GM12801 (cell line): ENCODE results near the gene CD4.

ENCODE experiments used
- TF ChIP-seq, protein P1 (sequence below): IDR thresholded peaks from one replicate; pipeline ENCODE4 v1.5.1; 2011; ENCODE audit warnings: control low read depth; ENCODE audit not compliant: insufficient read length; ENCODE audit errors: extremely low read depth

CD4 gene

DNA sequence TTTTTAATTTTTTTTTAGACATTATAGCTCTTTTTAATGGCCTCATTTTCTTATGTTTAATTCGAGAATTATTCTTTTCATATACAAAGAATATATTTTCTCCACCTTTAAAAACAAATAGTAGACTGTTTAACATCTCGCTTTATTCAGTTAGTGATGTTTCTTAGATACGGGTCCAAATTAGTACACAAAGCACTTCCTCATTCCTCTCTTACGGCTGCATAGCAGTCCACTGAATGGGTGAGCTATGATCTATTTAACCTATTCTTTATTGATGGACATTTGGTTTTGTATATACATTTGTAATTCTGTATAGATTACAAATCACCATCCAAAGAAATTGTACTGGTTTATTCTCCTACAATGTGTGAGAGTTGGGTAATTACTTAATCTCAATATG is 24.0 kb downstream of the CD4 start:
- TF ChIP-seq, protein P1, sequence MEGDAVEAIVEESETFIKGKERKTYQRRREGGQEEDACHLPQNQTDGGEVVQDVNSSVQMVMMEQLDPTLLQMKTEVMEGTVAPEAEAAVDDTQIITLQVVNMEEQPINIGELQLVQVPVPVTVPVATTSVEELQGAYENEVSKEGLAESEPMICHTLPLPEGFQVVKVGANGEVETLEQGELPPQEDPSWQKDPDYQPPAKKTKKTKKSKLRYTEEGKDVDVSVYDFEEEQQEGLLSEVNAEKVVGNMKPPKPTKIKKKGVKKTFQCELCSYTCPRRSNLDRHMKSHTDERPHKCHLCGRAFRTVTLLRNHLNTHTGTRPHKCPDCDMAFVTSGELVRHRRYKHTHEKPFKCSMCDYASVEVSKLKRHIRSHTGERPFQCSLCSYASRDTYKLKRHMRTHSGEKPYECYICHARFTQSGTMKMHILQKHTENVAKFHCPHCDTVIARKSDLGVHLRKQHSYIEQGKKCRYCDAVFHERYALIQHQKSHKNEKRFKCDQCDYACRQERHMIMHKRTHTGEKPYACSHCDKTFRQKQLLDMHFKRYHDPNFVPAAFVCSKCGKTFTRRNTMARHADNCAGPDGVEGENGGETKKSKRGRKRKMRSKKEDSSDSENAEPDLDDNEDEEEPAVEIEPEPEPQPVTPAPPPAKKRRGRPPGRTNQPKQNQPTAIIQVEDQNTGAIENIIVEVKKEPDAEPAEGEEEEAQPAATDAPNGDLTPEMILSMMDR, result no peak

DNA sequence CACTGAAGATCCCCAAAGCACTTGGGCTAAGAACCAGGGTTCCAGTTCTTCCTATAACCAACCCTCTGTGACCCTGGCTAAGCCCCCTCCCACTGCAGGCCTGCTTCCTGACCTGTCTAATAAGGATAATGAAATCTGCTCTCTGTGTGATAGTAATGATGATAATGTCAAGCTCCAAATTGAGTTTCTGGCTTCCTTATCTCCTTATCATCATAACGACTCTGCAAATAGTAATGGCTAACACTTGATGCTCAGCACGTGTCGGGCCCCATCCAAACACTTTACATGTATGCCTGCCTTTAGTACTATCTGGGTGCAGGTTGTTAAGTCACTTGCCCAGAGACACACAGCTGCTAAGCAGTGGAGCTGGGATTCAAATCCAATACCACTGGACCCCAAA is 27.3 kb downstream of the CD4 start:
- TF ChIP-seq, protein P1, result no peak

DNA sequence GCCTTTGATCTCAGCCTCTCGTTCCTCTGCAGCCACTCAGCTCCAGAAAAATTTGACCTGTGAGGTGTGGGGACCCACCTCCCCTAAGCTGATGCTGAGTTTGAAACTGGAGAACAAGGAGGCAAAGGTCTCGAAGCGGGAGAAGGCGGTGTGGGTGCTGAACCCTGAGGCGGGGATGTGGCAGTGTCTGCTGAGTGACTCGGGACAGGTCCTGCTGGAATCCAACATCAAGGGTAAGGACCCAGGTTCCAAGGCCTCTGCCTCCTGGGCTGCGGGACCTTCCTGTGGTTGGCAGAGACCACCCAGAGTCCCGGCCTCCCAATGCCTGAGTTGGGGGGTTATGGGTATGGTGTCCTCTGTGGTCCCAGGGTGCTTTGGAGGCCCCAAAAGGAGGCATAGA is 27.8 kb downstream of the CD4 start:
- TF ChIP-seq, protein P1, result no peak

DNA sequence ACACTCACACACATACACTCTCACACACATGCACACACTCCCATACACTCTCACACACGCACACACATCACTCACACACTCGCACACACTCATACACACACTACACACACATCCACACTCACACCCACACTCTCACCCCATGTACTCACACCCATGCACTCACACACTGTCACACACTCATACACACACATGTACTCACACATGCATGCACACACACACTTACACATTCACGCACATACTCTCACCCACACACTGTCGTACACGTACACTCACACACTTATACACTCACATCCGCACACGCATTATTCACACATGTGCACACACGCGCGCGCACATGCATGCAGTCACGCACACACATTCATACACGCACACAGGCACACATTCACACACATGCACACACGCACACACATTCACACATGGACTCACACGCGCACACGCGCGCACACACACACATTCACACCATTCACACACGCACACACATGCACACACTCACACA is 28.4 kb downstream of the CD4 start:
- TF ChIP-seq, protein P1, result no peak

DNA sequence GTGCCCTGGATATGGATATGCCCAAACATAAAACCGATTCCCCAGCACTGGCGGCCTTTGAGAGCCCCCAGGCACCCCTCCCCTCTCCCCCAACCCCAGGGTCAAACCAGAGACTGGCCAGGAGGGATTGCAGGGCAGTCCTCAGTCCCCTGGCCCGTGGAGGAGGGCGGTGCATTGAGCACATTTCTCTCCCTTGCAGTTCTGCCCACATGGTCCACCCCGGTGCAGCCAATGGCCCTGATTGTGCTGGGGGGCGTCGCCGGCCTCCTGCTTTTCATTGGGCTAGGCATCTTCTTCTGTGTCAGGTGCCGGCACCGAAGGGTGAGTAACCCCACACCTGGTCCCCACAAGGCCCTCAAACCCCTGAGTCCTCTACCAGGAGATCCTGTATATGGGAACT is 28.9 kb downstream of the CD4 start:
- TF ChIP-seq, protein P1, result no peak

DNA sequence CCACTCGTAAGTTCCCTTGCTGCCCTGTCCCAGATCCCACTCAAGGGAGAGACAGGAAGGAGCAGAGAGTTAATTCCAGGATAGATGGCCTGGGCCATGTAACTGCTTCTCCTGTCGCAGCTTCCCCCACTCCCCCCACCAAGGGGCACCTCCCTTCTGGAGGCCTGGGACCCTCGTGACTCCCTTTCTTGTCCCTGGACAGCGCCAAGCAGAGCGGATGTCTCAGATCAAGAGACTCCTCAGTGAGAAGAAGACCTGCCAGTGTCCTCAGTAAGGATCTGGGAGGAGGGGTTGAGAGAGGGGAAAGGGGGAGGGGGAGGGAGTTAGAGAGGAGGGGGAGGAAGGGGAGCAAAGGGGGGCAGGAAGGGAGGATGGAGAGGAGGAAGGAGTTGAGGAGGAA is 29.3 kb downstream of the CD4 start:
- TF ChIP-seq, protein P1, result no peak

DNA sequence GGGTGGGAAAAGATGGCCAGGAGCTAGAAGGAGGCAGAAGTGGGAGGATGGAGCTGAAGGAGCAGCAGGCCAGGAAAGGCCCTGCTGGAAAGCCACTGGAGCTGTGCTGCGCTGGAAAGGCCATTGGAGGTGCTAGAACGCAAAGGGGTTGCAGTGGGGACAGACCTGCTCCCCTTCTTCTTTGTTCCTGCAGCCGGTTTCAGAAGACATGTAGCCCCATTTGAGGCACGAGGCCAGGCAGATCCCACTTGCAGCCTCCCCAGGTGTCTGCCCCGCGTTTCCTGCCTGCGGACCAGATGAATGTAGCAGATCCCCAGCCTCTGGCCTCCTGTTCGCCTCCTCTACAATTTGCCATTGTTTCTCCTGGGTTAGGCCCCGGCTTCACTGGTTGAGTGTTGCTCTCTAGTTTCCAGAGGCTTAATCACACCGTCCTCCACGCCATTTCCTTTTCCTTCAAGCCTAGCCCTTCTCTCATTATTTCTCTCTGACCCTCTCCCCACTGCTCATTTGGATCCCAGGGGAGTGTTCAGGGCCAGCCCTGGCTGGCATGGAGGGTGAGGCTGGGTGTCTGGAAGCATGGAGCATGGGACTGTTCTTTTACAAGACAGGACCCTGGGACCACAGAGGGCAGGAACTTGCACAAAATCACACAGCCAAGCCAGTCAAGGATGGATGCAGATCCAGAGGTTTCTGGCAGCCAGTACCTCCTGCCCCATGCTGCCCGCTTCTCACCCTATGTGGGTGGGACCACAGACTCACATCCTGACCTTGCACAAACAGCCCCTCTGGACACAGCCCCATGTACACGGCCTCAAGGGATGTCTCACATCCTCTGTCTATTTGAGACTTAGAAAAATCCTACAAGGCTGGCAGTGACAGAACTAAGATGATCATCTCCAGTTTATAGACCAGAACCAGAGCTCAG is 30.0 kb downstream of the CD4 start:
- TF ChIP-seq, protein P1, result no peak
